GM19324 (cell line): Measurements from ENCODE around the gene LAMA1.

Source experiments
- ATAC-seq: cut with Tn5 transposase; IDR thresholded peaks from one replicate; pipeline ENCODE4 v1.9.1; 2021; ENCODE audit warnings: mild to moderate bottlenecking, moderate library complexity; ENCODE audit not compliant: unreplicated experiment, low FRiP score

Gene LAMA1

DNA sequence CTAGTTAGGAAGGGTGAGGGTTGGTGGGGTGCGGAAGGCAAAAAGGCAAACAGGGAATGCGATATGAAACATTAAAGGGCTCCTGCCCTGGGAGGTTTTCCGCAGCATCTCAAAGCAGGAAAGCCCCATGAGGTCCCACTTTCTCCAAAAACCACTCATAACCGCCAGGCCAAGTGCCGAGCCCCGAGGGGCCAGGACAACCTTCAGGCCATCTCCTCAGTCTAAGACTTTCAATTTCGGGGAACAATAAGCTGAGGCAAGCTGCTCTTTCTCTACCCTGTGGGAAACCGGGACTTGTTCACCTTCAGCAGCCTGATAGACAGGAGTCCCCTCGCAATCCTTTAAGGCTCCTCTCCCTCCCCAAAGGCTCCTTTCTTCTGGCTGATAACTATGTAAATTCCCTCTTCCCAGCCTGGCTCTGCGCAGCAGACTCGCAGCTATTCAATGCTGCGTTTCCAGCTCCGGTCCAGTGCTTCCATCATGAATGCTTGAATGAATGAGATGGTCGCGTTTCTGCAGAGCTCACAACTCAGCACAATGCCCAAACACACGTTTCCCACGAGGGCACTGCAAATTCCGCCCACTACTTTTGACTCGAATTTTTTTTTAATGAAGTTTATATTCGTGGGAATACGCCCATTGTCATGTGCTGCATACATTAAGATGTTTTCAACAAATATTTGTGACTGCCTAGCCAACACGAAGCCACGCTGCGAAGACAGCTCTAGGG lies 1.4 kb downstream of the LAMA1 start:
- ATAC-seq: no peak

DNA sequence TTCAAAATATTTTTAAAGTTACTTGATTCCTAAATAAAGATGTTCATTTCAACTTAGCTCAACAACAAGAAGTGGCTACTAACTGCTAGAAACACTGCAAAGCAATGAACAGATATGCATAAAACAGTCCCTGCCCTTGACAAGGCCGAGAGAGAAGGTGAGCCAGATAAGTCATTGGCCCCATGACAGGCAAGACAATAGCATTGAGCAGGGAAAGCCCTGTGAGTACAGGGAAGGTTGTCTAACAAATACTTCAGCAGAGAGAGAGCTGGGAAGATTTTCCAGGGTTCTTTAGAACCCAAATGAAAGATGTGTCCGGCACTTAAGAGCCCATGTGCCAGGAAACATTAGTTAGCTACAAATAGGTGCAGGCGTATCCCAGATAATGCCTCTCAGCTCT lies 4.7 kb downstream of the LAMA1 start:
- ATAC-seq: no peak

DNA sequence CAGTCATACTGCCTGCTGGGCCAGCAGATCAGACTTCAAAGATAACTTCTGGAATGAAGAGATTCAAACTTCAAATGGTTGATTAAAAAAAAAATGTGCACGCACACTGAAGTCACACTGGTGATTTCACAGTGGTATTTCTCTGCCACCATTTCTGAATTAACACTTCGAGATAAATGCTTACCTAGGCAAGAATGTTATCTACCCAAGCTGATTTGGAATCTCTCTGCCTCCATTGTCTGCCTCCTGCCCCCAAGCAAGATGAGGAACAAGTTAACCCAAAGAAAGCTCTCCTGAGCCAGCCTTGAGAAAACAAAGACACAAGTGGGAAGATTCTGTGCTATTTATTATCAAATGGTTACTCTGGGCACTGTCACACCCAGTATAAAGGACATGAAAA lies 6.5 kb downstream of the LAMA1 start:
- no peak for ATAC-seq

DNA sequence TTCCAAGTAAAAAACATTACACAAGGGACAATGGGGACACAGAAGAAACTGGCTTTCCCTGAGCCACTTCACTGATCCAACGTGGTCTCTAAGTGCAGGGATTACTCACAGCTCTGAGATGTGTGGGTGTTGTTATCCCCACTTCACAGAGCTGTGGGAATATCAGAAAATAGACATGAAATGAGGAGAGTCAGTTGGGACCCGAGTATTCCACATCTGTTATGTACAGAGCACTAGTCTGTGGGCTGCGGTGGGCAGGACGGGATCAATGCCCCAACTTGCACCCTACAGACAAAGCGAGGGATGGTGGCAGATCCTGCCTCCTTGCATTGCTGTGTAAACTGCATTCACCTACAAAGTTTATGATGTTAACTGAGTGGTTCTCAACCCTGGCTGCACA lies 11.7 kb downstream of the LAMA1 start:
- no peak for ATAC-seq

DNA sequence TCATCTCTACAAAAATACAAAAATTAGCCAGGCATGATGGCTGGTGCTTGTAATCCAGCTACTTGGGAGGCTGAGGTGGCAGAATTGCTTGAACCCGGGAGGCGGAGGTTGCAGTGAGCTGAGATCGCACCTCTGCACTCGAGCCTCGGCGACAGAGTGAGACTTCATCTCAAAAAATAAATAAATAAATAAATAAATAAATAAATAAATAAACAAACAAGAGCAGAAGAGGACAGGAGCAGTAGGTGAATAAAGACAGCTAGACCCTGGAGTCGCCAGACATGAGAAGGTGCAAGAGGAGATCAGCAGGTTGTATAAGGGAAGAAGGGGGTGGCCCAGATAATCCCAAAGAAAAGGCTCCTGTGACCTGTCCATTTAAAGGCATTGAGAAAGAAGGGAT lies 12.3 kb downstream of the LAMA1 start:
- ATAC-seq: no peak

DNA sequence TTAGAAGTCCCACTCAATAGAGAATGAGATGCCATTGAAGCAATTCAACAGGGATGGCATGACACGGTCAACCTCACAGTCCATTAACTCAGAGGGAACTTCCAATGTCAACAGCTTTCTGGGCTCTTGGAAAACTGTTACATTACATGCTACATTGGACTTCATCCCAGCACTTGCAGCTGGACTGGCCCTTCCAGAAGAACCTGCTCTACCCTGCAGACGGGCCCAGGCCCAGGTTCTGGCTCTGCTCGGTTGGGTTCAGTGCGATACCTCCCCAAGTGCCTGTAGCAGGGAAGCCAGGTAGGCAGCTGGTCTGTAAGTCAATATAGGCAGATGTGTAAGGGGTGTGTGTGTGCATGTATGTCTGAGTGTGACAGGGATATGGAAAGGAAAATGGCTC lies 12.9 kb downstream of the LAMA1 start:
- ATAC-seq: no peak

DNA sequence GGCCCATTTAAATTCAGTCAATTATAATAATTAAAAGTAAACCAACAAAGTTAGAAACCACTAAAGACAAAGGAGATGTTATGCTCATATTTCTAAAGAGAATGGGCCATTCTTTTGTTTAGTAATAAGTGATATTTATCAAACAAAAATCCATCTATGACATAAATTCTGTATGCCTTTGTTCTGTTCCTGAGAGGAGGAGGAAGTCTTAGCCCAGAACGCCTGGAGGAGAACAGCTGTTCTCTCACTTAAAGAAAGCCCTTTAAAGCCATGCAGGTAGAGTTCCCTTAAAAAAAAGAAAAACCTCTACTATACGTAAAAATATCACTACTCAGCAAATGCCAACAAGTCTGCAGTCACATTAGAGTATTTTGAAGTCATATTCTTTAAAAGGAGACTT lies 15.5 kb downstream of the LAMA1 start:
- no peak for ATAC-seq

DNA sequence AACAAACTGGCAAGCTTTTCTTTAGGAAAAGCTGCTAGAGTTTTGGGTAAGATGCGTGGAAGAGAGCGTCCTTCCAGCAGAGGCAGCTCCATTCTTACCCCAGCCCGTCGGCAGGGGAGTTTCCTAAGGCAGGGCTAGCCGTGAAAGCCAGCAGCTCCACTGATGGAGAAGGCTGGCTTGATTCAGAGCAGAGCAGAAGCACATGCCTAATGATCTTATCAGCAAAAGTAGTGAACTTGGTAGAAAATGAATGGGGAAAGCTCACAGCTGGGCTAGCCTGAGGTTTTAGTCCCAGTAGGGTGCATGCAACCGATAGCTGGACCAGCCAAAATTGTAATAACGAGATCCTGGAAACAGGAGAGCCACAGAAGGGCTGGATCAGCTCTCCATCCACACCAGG lies 20.8 kb downstream of the LAMA1 start:
- no peak for ATAC-seq

DNA sequence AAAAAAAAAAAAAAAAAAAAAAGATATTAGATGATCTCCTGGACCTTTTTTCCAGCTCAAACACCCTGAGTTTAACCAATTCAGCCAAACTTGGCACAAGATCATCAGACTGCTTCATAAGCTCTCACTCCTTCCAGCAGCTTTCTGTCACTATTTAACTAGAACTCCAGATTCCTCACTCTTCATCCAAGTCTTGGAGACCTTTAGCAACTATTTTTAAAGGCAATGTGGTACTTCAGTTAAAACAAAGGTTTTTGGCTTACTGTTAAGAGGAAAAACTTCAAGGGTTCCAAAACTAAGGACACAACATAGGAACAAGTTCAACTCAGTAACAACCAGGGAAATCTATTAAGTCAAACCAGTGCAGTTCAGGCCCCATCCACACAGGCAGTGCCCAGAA lies 23.2 kb downstream of the LAMA1 start:
- ATAC-seq: no peak

DNA sequence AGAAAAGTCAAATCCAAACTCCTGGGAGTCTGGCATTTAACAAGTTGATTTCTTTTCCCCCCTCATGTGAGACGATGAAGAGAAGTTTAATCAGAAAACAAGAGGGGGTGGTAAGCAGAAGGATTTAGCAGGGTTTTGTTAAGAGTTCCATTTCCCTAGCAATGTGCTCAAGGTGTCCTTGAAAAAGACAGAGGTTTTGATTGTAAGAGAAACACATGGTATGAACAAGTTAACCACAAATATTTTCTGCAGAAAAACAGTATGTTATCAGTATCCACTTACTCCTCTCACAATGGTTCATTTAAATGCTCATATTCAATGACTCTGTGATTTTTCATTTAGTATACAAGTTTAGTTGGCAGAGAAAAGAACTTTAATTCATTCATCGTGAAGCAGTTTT lies 26.8 kb downstream of the LAMA1 start:
- ATAC-seq: no peak

DNA sequence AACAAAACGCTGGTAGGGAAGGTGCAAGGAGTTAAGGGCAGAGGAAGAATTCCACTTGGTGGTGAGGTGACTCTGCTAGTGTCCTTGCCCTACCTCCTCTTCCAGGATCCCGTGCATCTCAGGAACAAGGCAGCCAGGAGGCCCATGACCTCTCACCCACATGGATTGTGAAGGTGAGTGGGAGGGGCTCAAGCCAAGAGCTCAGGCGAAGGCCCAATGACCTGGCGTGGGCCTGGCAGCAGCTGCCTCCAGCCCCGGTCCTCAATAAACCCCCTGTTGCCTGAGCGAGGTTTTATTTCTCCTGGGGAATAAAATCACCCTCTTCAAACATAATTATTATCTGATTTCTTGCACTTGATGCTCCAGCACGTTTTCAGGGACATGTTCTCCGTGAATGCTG lies 28.2 kb downstream of the LAMA1 start:
- ATAC-seq: no peak

DNA sequence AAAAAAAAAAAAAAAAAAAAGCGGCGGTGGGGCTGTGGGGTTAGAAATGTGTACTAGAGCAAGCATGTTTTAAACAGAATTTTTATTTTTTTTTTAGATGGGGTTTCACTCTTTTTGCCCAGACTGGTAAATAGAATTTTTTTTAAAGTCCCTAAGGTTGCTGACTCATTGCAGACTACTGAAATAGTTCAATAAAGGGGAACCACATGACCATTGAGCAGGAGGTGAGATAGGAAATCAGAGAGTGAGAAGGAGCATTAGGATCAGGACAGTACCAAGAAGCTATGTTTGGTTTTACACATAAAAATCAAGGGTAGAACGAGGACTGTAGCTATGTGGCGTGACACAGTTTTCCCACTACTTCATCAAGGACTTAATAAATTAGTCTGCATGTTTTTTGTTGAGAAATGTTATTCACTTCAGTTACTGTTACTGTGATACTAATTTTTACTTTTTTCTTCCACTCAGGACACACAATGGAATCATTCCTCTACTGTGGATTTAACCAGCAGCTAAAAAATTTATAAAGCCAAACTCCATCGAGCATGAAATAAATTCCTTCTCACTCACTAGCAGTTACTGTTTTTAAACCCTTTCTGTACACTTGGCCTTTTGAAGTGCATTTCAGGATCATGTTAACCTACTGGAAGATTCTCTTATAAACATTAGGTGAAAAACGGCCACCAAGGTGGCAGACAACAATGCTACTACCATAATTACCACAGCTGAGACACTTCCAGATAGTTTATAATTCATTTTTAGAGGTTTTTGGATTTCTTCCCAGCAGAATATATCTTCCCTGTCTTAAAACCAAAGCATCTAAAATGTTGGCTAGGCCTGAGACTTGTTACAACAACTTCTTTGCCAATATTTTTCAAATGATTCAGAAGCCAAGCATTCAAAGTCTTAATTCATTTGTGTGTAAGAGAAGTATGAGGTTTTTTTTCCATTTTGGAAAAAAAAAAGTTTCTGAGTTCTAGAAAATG lies 33.2 kb downstream of the LAMA1 start:
- ATAC-seq: no peak

DNA sequence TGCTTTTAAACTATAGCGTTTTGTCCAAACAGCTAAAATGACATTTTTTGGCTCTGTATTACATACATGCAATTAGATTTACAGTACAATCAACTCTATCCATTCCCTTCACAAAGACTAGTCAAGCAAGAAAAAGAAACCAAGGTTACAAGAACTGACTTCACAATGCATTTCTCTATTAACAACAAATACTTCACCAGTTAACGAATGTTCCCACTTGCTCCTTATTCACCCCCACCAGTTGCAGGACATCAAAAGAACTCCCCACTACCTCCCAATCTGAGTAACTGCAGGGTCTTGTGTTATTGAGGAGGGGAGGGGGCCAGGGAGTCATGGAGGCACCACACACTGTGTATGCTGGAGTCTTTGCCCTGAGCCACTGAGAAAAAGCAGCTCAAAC lies 34.9 kb downstream of the LAMA1 start:
- no peak for ATAC-seq

DNA sequence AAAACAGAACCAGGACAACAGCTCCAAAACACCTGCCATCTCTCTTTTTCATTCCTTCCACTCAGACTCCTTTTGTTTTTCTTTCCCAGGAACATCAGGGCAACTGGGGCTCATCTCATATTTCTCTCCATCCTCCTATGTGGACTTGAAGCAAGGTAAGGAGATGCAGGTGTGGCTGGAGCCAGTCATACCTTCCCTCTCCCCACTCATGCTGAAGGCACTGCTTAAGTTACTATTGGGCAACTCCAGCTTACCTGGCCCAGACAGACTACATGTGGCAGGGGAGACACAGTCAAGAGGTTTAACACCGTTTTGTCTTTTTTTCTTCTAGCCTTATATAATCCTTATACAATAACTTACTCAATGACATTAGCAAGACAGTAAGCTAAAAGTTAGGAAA lies 38.4 kb downstream of the LAMA1 start:
- ATAC-seq: no peak

DNA sequence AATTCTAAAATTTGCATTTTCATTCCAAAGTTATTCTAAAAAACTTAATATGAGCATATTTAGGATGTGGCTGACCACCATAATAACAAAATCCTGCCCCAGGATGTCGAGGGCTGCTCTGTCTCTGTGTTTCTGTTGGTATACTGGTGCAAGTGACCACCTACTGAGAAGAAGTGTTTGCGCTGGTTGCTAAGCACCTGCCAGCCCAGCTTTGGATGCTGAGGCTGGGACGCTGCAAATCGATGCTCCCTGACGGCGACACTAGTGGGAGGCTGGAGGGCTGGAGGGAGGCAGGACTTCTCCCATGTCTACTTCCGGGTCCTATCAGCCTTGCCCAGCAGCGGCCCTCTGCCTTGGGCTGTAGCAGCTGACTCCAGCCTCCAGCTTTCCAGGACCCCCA lies 45.0 kb downstream of the LAMA1 start:
- no peak for ATAC-seq

DNA sequence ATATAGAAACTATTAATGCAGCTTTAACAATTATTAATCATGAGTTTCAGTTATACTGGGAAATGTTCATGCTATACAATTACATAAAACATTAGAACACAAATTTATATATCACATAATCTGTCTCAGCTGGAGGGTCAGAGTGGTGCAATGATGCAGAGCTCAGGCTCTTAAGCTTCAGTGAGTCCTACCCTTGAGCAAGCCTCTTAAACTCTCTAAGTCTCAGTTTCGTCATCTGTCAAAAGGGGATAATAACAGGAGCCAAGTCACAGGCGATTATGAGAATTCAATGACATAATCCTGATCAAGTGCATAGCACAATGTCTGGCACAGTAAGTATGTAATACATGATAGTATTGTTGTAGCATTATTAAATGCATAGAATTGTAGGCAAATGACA lies 46.0 kb downstream of the LAMA1 start:
- ATAC-seq: no peak

DNA sequence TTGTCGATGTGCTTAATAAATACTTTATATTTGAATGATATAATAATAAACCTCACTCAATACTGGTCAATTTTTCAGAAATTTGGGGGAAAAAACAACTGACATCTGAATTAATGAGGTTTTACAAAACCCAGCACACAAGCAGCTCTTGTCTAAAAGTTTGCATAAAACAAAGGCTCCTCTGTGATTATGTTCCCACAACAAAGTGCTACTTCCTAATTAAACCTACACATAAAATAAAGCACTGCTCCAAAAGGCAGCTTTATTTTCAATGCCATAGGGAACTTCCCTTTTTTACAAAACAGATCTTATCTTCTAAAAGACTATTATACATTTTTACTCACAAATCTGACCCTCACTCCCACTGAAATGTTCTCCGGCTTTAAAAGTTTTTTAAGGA lies 47.1 kb downstream of the LAMA1 start:
- ATAC-seq: no peak

DNA sequence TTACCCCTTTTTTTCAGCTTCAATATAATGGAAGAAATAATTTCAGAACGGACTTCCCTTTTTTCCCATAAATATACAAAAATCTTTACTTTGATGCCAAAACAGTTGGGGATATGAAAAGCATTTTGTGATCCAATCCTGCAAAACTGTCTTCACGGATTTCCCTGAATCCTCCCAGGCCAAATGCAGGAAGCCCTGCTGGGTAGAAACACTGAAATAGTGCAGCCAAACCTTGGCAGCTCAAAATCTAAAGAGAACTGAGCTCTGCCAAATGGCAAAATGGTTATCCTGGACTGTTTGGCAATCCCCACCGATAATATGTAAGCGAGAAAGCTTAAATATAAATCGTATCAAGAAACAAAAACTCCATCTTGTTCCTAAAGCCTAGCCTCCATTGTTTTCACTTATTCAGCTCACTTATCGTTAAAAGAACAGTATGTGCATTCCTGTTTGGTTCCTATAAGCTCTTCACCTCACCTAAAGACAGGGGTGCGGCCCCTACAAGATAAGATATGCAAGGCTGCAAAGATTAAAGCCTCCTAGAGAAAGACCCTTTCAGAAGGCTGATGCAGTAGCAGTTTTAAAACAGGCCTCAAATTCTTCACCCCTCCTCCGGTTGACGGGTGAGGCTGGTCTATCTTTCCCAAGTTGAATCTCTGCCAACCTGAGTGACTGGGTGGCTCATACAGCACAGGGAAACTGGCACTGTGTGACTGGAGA lies 48.6 kb downstream of the LAMA1 start:
- ATAC-seq: no peak

DNA sequence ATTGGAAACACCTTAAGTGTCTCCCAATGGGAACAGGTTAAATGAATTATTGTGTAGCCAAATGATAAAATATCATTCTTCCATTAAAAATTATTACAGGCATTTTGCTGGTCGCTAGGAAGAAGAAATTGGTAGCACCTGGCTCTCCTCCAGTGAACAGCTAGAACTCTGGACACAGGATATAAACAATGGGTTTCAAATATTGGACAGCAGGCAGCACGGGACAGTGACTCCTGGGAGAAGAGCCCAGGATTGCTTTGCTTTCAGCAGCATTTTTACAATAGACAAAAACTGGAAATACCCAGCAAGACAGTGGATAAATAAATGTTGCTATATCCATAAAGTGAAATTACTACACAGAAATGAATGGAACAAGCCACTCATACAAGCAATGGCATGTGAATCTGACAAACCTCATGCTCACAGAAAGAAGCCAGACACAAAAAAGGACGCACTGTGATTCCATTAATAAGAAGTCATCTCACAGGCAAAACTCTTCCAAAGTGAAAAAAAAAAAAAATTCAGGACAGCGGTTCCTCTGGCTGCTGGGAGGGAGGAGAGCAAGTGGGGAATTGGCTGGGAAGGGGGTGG lies 50.5 kb downstream of the LAMA1 start:
- no peak for ATAC-seq

DNA sequence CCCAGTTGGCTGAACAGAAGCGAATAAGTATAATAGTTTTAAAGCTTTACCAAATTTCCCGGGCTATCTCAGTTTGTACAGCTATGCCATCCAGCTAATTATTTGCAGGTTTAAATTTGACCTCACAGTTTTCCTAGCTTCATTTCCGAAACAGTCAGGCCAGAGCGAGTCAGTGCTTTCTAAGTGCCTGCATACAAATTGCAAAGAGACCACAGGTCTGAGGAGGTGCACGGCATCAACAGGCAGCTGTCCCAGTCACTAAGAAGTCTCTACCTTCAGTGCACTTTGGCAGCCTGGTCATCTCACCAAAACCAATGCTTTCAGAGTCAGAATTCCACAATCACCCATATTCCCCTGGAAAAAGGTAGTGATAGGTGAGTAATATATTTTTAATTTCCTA lies 51.9 kb downstream of the LAMA1 start:
- ATAC-seq: no peak

DNA sequence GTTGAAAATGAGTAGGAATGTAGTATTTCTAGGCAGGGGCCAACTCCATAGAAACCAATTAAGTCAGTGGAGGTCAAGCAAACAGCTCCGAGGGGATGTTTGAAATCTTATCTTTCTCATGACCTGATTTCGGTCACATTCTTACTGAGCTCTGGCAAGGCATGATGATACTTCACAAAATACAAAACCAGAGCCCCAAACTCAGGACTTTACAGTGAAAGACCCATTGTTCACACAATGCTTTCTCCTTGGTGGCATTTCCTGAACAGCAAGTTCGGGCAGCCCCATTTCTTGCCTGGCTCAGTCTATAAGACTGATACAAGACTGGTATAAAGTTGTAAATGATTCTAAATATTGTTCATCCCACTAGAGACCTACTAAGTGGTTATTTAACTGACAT lies 53.3 kb downstream of the LAMA1 start:
- no peak for ATAC-seq
